Measurements from ENCODE around the gene OCSTAMP. TPM values are rescaled to one million over a fixed set of nuclear protein-coding genes. Genes with fewer than 3 reads are reported as not detected.

The OCSTAMP gene
- total and polyA plus RNA-seq, 2 donors from 2014 or later: not detected

- peak; percentile 70 for TF ChIP-seq CTCF (IDR thresholded peaks at IDR 0.05; ENCODE audit: borderline replicate concordance, extremely low read depth, insufficient read depth)
- Histone ChIP-seq H3K9ac (ENCODE audit: low read length in 3 of 3) (peak overlapping the region in 2 of 3 donors; percentile 6 to 31), H3K9me3 (ENCODE audit: control insufficient read depth in 2 of 3, insufficient read depth in 1 of 3, low read length in 3 of 3) (no peaks in the 10 kb centered on the region), H3K27me3 (ENCODE audit: control insufficient read depth, insufficient read depth, low read length) (no peaks in the 10 kb centered on the region), H3K36me3 (ENCODE audit: control insufficient read depth in 2 of 3, insufficient read depth in 3 of 3, low read length in 3 of 3) (peaks cover 0 to 11% (median under 1%) of the 10 kb centered on the region in 3 donors), H3K4me1 (ENCODE audit: control insufficient read depth in 2 of 3, insufficient read depth in 2 of 3, low read depth in 1 of 3, low read length in 3 of 3) (peaks cover 0 to 3% (median 0%) of the 10 kb centered on the region in 3 donors), H3K4me3 (ENCODE audit: low read length in 3 of 3) (peak overlapping the region; percentile 29 to 45 (median 35)), H3K27ac (ENCODE audit: low read depth in 2 of 2, low read length in 2 of 2) (peak overlapping the region in 1 of 2 donors; percentile 9)
- intact Hi-C loops (cut with DNase I): no loop called here
- FAIRE-seq (no peak), DNase-seq (peak in 4 of 5 donors; percentile 85 to 92 (median 89))
Observed at GRCh38 chr20:46562373-46563169, 12.1 kb upstream of the OCSTAMP start.

DNA sequence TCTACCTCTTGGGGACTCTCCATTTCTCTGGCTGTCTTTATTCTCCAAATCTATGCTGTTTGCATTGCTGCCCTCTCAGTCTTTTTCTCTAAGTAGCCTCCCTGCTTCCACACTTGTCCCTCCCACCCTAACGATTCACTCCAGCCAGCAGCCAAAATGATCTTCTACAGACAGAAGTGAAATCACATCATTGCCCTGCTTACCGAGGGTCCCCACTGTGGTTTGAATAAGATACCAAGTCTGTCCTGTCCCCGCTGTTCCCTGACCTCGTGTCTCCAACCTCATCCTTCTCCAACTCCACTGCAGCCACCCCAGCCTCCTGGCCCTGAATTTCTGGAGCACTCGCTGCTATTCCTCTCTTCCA is 11.5 kb upstream of the OCSTAMP start:
- H3K4me1 ChIP-seq (ENCODE audit: control insufficient read depth in 2 of 3, insufficient read depth in 2 of 3, low read depth in 1 of 3, low read length in 3 of 3): peaks cover 0 to 3% (median 0%) of the 10 kb centered on the region in 3 donors
- no peak for TF ChIP-seq CTCF (IDR thresholded peaks at IDR 0.05; ENCODE audit: borderline replicate concordance, extremely low read depth, insufficient read depth)
- DNase-seq: no peak
- H3K36me3 ChIP-seq (ENCODE audit: control insufficient read depth in 2 of 3, insufficient read depth in 3 of 3, low read length in 3 of 3): peaks cover 0 to 11% (median 0%) of the 10 kb centered on the region in 3 donors
- intact Hi-C loops (cut with DNase I): no loop called here
- no peak for FAIRE-seq
- H3K4me3 ChIP-seq (ENCODE audit: low read length in 3 of 3): peak overlapping the region in 2 of 3 donors; percentile 35 to 45
- H3K27ac ChIP-seq (ENCODE audit: low read depth in 2 of 2, low read length in 2 of 2): peak overlapping the region in 1 of 2 donors; percentile 9
- no peaks in the 10 kb centered on the region for H3K9me3 ChIP-seq (ENCODE audit: control insufficient read depth in 2 of 3, insufficient read depth in 1 of 3, low read length in 3 of 3)
- peak overlapping the region in 2 of 3 donors; percentile 6 to 31 for H3K9ac ChIP-seq (ENCODE audit: low read length in 3 of 3)
- no peaks in the 10 kb centered on the region for H3K27me3 ChIP-seq (ENCODE audit: control insufficient read depth, insufficient read depth, low read length)

- H3K36me3 ChIP-seq (ENCODE audit: control insufficient read depth in 2 of 3, insufficient read depth in 3 of 3, low read length in 3 of 3): peaks cover 0 to 11% (median 0%) of the 10 kb centered on the region in 3 donors
- intact Hi-C loops (cut with DNase I): no loop called here
- TF ChIP-seq CTCF (IDR thresholded peaks at IDR 0.05; ENCODE audit: borderline replicate concordance, extremely low read depth, insufficient read depth): no peak
- no peak overlapping the region for H3K9ac ChIP-seq (ENCODE audit: low read length in 3 of 3)
- H3K27ac ChIP-seq (ENCODE audit: low read depth in 2 of 2, low read length in 2 of 2): no peak overlapping the region
- H3K4me3 ChIP-seq (ENCODE audit: low read length in 3 of 3): no peak overlapping the region
- peaks cover 0 to 3% (median 0%) of the 10 kb centered on the region in 3 donors for H3K4me1 ChIP-seq (ENCODE audit: control insufficient read depth in 2 of 3, insufficient read depth in 2 of 3, low read depth in 1 of 3, low read length in 3 of 3)
- H3K27me3 ChIP-seq (ENCODE audit: control insufficient read depth, insufficient read depth, low read length): no peaks in the 10 kb centered on the region
- H3K9me3 ChIP-seq (ENCODE audit: control insufficient read depth in 2 of 3, insufficient read depth in 1 of 3, low read length in 3 of 3): no peaks in the 10 kb centered on the region
- DNase-seq (peak in 1 of 5 donors; percentile 18), FAIRE-seq (no peak)
Observed at GRCh38 chr20:46559685-46560440, 9.4 kb upstream of the OCSTAMP start.

All from kidney (tissue), 14 donors.